A549 (cell line): ENCODE data around the gene TNPO3. TPM values are rescaled to one million over a fixed set of nuclear protein-coding genes. Genes with fewer than 3 reads are reported as not detected.
A peak's percentile ranks its signal among the peaks of the same experiment; 100 is the strongest.

ENCODE experiments used
- ATAC-seq, 2 experiments: fragments of 200-7000 bp in 1 of 2; fragments of >200 bp in 1 of 2; cut with Nextera tagmentation in 1 of 2; cut with Tn5 transposase in 1 of 2; 3 replicates each; pipeline versions ENCODE4 v1.8.0 to v1.9.1; 2018 to 2020; ENCODE audit warnings: mild to moderate bottlenecking in 1 of 2, moderate library complexity in 1 of 2
- CTCF ChIA-PET: fragments of 300-600 bp; sonication (Branson Sonifier 250); formaldehyde crosslinking; extraction: SDS; loops from one replicate; lab custom pipeline; 2021; ENCODE audit warnings: antibody characterized with exemption, inconsistent platforms; lab: Yijun Ruan, JAX
- POLR2A ChIA-PET: fragments of 350-600 bp; formaldehyde crosslinking; extraction: SDS; loops from one replicate; lab custom pipeline; 2021; ENCODE audit warnings: antibody characterized with exemption, inconsistent platforms; lab: Yijun Ruan, JAX
- DNase-seq, 2 experiments: peaks; one replicate each; pipeline versions ENCODE4 v3.0.0 to v3.0.0-alpha.2; 2011 to 2016; ENCODE audit warnings: low read depth in 1 of 2, low spot score in 1 of 2
- FAIRE-seq: peaks from 2 replicates; lab custom pipeline; 2011; peaks lifted over from hg19 to GRCh38; lab: Jason Lieb, UNC
- H3K27ac ChIP-seq, 2 experiments: fragments of >200 bp; sonication (Bioruptor Twin); formaldehyde crosslinking; 3 replicates each; pipeline ENCODE4 v1.5.1; 2016 to 2017
- H3K4me1 ChIP-seq: fragments of >200 bp; sonication (Bioruptor Twin); formaldehyde crosslinking; 3 replicates; pipeline ENCODE4 v1.6.1; 2016
- H3K4me2 ChIP-seq: fragments of >200 bp; sonication (Bioruptor Twin); formaldehyde crosslinking; 3 replicates; pipeline ENCODE4 v1.6.1; 2016
- H3K4me3 ChIP-seq: fragments of >200 bp; sonication (Bioruptor Twin); formaldehyde crosslinking; 3 replicates; pipeline ENCODE4 v1.5.1; 2016
- H3K9me3 ChIP-seq: fragments of >200 bp; sonication (Bioruptor Twin); formaldehyde crosslinking; 3 replicates; pipeline ENCODE4 v1.6.1; 2016
- BHLHE40 ChIP-seq: IDR thresholded peaks from 2 replicates; pipeline ENCODE4 v1.6.1; 2012; ENCODE audit warnings: low read depth, low read length, inconsistent platforms
- CEBPB ChIP-seq, 2 experiments: fragments of >200 bp in 1 of 2; sonication (Bioruptor Twin) in 1 of 2; formaldehyde crosslinking in 1 of 2; IDR thresholded peaks; 2 replicates each; pipeline ENCODE4 v1.6.1; 2012 to 2016
- CHD2 ChIP-seq: fragments of 150-350 bp; IDR thresholded peaks from 2 replicates; pipeline ENCODE4 v1.6.1; 2014; ENCODE audit warnings: low read length; ENCODE audit not compliant: partially characterized antibody
- EHF ChIP-seq: fragments of 250-450 bp; sonication (Bioruptor Pico); IDR thresholded peaks from 2 replicates; pipeline ENCODE4 v1.5.0; 2020; ENCODE audit warnings: mild to moderate bottlenecking
- EP300 ChIP-seq, 2 experiments: fragments of >200 bp; sonication (Bioruptor Twin); formaldehyde crosslinking; IDR thresholded peaks; 2 replicates in 1 of 2; 3 replicates in 1 of 2; pipeline ENCODE4 v1.6.1; 2016 to 2017
- ESRRA ChIP-seq: fragments of 150-350 bp; IDR thresholded peaks from 2 replicates; pipeline ENCODE4 v1.6.1; 2014; ENCODE audit warnings: mild to moderate bottlenecking, low read length, borderline replicate concordance
- FOSL2 ChIP-seq, 2 experiments: fragments of 450-650 bp in 1 of 2; fragments of >200 bp in 1 of 2; sonication (Bioruptor Twin) in 1 of 2; formaldehyde crosslinking; IDR thresholded peaks; 2 replicates each; pipeline versions ENCODE4 v1.5.0 to v1.6.1; 2016 to 2020; ENCODE audit warnings: mild to moderate bottlenecking in 1 of 2, moderate library complexity in 1 of 2
- HOXA7 ChIP-seq: fragments of 250-450 bp; sonication (Bioruptor Pico); IDR thresholded peaks from 2 replicates; pipeline ENCODE4 v1.5.0; 2020; ENCODE audit warnings: mild to moderate bottlenecking, moderate library complexity
- JUN ChIP-seq, 2 experiments: fragments of >200 bp; sonication (Bioruptor Twin); formaldehyde crosslinking; IDR thresholded peaks; 2 replicates in 1 of 2; 3 replicates in 1 of 2; pipeline ENCODE4 v1.6.1; 2016 to 2017
- MAZ ChIP-seq: fragments of 150-350 bp; IDR thresholded peaks from 2 replicates; pipeline ENCODE4 v1.6.1; 2014; ENCODE audit warnings: antibody characterized with exemption, low read depth, low read length, borderline replicate concordance
- MYC ChIP-seq: IDR thresholded peaks from 2 replicates; pipeline ENCODE4 v1.6.1; 2012; ENCODE audit warnings: mild to moderate bottlenecking, inconsistent platforms, low read length, improper control_type of control experiment, borderline replicate concordance
- NR3C1 ChIP-seq: fragments of >200 bp; sonication (Bioruptor Twin); formaldehyde crosslinking; IDR thresholded peaks from 3 replicates; pipeline ENCODE4 v1.6.1; 2017
- POLR2AphosphoS2 ChIP-seq: conservative IDR thresholded peaks from 2 replicates; pipeline ENCODE4 v1.6.1; 2012; ENCODE audit warnings: low read length, improper control_type of control experiment, inconsistent platforms
- RAD21 ChIP-seq, 2 experiments: fragments of >200 bp in 1 of 2; sonication (Bioruptor Twin) in 1 of 2; formaldehyde crosslinking in 1 of 2; IDR thresholded peaks in 1 of 2; conservative IDR thresholded peaks in 1 of 2; 2 replicates in 1 of 2; 3 replicates in 1 of 2; pipeline ENCODE4 v1.6.1; 2012 to 2018; ENCODE audit warnings: inconsistent platforms in 1 of 2
- ZFP36 ChIP-seq: fragments of 450-650 bp; IDR thresholded peaks from 2 replicates; pipeline ENCODE4 v1.6.1; 2014; ENCODE audit warnings: borderline replicate concordance; ENCODE audit not compliant: partially characterized antibody
- WGBS: methylation state at CpG from one replicate; pipeline ENCODE4 v1.1.6; 2017; ENCODE audit errors: missing lambda C conversion rate; 5-methylcytosine and 5-hydroxymethylcytosine counted together
- polyA plus RNA-seq, 4 experiments: library from polyadenylated mRNA; depleted of rRNA in 3 of 4; stranded (reverse); fragments of >200 nt; fragmentation: RNase III in 1 of 4; extraction: RNeasy Plus Mini Kit Qiagen cat#74134 plus additional on column Dnase treatment in 1 of 4; gene quantifications; 2 replicates in 3 of 4; 3 replicates in 1 of 4; pipeline ENCODE4 v1.2.3, GENCODE V29; 2011 to 2017
- TF ChIP-seq, protein P1 (sequence below): fragments of 200-600 bp; sonication (generic); IDR thresholded peaks from 2 replicates; pipeline ENCODE4 v1.6.1; 2016; ENCODE audit warnings: antibody characterized with exemption, mild to moderate bottlenecking, moderate library complexity
- TF ChIP-seq, protein P2 (sequence below): IDR thresholded peaks from 2 replicates; pipeline ENCODE4 v1.6.1; 2012
- TF ChIP-seq, protein P3 (sequence below): fragments of 250-450 bp; sonication (Bioruptor Pico); IDR thresholded peaks from 2 replicates; pipeline ENCODE4 v1.5.0; 2020; ENCODE audit warnings: low read depth, mild to moderate bottlenecking, moderate library complexity
- TF ChIP-seq, protein P4 (sequence below): fragments of 450-650 bp; IDR thresholded peaks from 2 replicates; pipeline ENCODE4 v1.6.1; 2014; ENCODE audit warnings: antibody characterized with exemption
- TF ChIP-seq, protein P5 (sequence below): IDR thresholded peaks from 2 replicates; pipeline ENCODE4 v1.6.1; 2012; ENCODE audit warnings: low read depth, borderline replicate concordance

TNPO3 gene
- polyA plus RNA-seq, 2 of the 4 experiments (the other 2 are of a cell fraction), result 43.2 to 66.9 TPM

DNA sequence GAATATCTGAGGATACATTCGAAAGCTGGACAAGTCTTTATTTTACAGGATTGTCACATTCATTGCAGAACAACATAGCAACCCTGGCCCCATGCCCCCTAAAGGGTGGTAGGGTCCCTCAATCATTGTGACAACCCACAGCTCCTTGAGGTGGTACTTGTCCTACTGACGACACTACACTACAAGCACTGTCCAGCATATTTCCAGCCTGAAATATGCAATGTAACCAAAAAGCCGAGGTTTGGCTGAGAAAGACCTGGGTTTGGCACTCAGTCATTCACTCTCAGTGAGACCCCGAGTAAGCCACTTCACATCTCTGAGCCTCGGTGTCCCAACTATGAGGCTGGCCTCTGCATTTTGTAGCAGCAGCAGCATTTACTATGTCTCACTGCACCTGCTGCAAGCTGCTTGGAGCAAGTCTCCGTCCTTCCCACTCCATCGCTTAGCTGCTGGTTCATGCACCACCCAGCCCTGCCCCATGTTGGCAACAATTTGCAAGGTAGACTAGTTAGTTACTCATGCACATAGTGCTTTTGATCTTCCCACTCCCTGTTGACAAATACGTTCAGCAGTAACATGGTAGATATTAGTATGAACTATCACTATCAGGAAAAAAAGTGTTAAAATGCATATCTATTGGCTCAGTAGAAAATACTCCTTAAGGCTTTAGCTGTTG lies 43.6 kb upstream of the TNPO3 start:
- no peak overlapping the region for H3K4me2 ChIP-seq
- POLR2A ChIA-PET, result no interaction called here
- no peak for TF ChIP-seq POLR2AphosphoS2
- TF ChIP-seq, protein P1, sequence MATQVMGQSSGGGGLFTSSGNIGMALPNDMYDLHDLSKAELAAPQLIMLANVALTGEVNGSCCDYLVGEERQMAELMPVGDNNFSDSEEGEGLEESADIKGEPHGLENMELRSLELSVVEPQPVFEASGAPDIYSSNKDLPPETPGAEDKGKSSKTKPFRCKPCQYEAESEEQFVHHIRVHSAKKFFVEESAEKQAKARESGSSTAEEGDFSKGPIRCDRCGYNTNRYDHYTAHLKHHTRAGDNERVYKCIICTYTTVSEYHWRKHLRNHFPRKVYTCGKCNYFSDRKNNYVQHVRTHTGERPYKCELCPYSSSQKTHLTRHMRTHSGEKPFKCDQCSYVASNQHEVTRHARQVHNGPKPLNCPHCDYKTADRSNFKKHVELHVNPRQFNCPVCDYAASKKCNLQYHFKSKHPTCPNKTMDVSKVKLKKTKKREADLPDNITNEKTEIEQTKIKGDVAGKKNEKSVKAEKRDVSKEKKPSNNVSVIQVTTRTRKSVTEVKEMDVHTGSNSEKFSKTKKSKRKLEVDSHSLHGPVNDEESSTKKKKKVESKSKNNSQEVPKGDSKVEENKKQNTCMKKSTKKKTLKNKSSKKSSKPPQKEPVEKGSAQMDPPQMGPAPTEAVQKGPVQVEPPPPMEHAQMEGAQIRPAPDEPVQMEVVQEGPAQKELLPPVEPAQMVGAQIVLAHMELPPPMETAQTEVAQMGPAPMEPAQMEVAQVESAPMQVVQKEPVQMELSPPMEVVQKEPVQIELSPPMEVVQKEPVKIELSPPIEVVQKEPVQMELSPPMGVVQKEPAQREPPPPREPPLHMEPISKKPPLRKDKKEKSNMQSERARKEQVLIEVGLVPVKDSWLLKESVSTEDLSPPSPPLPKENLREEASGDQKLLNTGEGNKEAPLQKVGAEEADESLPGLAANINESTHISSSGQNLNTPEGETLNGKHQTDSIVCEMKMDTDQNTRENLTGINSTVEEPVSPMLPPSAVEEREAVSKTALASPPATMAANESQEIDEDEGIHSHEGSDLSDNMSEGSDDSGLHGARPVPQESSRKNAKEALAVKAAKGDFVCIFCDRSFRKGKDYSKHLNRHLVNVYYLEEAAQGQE, result peak; percentile 49; the same call in 1 of the 2 replicates
- TF ChIP-seq, all 56 proteins: peak for 1
- Histone ChIP-seq H3K4me3 (no peak overlapping the region), H3K9me3 (no peaks in the 10 kb centered on the region), H3K4me1 (0 out of 3 replicates have a peak, but pooled peaks cover 5% of the 10 kb centered on the region), H3K27ac (no peak overlapping the region)
- CTCF ChIA-PET, result interaction anchor here (0.6 to 1.2 kb wide), 5 partner anchors 16 to 215 kb away, joined by 3 to 4 read pairs (median 3); no protein-coding TSS in a partner anchor
- ATAC-seq (no peak), FAIRE-seq (no peak), DNase-seq (no peak)
- 53% methylated on average over 8 of the region's 8 CpGs for WGBS

DNA sequence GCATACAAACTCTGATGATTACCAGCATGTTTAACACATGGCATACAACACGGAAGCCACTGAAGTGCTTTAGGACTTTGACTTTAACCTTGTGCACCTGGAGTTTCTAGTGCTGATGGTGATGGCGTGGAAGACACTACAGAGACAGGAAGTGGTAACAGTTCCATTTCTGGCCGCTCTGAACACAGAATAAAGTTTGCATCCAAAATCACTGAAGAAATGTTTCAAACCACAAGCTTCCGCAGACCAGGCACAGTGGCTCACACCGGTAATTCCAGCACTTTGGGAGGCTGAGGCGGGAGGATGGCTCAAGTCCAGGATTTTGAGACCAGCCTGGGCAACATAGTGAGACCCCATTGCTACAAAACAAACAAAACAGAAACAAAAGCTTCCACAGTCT lies 40.3 kb upstream of the TNPO3 start:
- WGBS, result 63% methylated on average over 6 of the region's 6 CpGs
- CTCF ChIA-PET, result interaction anchor here (0.6 to 1.2 kb wide), 2 partner anchors 14 to 670 kb away, joined by 3 to 4 read pairs; no protein-coding TSS in a partner anchor

More for the DNA sequence above, 40.3 kb upstream of the TNPO3 start:
- no peak overlapping the region for H3K4me2 ChIP-seq
- no peak for ATAC-seq
- H3K4me3 ChIP-seq, result no peak overlapping the region
- H3K27ac ChIP-seq, result no peak overlapping the region
- TF ChIP-seq EHF (no peak), MAZ (no peak), CEBPB (IDR thresholded peaks at IDR 0.05) (no peak), HOXA7 (CRISPR knock-in tag) (no peak), CHD2 (no peak), ESRRA (no peak), FOSL2 (IDR thresholded peaks at IDR 0.05) (no peak), FOSL2 (CRISPR knock-in tag; IDR thresholded peaks at IDR 0.05) (no peak), MYC (no peak), RAD21 (conservative IDR thresholded peaks at IDR 0.05 in 1 of 2, IDR thresholded peaks at IDR 0.05 in 1 of 2) (no peak), JUN (IDR thresholded peaks at IDR 0.05) (no peak), NR3C1 (no peak), EP300 (IDR thresholded peaks at IDR 0.05) (no peak), ZFP36 (no peak), BHLHE40 (no peak)
- TF ChIP-seq, protein P2, sequence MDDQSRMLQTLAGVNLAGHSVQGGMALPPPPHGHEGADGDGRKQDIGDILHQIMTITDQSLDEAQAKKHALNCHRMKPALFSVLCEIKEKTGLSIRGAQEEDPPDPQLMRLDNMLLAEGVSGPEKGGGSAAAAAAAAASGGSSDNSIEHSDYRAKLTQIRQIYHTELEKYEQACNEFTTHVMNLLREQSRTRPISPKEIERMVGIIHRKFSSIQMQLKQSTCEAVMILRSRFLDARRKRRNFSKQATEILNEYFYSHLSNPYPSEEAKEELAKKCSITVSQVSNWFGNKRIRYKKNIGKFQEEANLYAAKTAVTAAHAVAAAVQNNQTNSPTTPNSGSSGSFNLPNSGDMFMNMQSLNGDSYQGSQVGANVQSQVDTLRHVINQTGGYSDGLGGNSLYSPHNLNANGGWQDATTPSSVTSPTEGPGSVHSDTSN, result no peak
- TF ChIP-seq, protein P3, sequence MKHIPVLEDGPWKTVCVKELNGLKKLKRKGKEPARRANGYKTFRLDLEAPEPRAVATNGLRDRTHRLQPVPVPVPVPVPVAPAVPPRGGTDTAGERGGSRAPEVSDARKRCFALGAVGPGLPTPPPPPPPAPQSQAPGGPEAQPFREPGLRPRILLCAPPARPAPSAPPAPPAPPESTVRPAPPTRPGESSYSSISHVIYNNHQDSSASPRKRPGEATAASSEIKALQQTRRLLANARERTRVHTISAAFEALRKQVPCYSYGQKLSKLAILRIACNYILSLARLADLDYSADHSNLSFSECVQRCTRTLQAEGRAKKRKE, result no peak
- TF ChIP-seq, protein P4, sequence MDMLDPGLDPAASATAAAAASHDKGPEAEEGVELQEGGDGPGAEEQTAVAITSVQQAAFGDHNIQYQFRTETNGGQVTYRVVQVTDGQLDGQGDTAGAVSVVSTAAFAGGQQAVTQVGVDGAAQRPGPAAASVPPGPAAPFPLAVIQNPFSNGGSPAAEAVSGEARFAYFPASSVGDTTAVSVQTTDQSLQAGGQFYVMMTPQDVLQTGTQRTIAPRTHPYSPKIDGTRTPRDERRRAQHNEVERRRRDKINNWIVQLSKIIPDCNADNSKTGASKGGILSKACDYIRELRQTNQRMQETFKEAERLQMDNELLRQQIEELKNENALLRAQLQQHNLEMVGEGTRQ, result no peak
- TF ChIP-seq, protein P5, sequence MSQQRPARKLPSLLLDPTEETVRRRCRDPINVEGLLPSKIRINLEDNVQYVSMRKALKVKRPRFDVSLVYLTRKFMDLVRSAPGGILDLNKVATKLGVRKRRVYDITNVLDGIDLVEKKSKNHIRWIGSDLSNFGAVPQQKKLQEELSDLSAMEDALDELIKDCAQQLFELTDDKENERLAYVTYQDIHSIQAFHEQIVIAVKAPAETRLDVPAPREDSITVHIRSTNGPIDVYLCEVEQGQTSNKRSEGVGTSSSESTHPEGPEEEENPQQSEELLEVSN, result no peak
- POLR2A ChIA-PET, result no interaction called here
- DNase-seq, result no peak
- no peak for FAIRE-seq
- no peaks in the 10 kb centered on the region for H3K4me1 ChIP-seq
- H3K9me3 ChIP-seq, result no peaks in the 10 kb centered on the region
